EL (cell line): Measurements from ENCODE around the gene THTPA.
"Not testable (repeated sequence)": the region's sequence is repeated elsewhere in the genome, so short reads cannot be mapped to it uniquely, and the experiment has no call there.

Experiments
- DNase-seq: peaks from one replicate; pipeline ENCODE4 v3.0.0-alpha.2; 2016

Gene THTPA

GRCh38 chr14:23568021-23568599 is 12.0 kb downstream of the THTPA start:
- DNase-seq: no peak

DNA sequence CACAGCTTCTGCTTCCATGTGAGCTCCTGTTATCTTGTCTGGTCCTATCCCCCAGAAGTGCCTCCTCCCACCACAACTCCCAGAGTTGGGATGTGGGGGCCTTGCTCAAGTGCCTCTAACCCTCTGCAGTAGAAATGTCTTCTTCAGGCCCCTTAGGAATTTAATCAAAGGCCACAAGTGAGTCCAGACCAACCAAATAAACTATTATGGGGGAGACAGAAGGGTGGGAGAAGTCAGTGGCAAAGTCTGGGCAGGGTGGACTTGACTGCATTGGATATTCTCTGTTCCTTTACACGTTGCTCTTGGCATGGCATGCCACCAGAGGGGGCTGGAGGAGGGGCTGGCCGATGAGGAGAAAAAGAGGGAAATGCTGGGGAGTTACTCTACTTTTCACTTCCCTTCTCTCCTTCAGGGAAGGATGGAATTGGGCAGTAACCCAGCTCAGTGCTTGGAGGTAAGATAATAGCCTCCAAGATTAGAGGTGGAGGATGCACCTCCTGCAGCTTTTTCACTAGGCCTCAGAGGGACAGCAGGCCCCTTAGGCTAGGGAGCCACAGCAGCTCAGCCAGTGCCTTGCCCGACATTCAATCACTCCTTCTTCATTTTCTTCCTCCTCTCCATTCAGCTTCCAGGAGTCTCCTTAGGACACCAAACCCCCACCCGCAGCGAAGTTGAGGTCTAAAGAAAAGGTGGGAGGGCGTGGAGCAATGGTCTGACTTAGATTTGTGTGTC is 12.7 kb downstream of the THTPA start:
- peak; percentile 39 for DNase-seq

DNA sequence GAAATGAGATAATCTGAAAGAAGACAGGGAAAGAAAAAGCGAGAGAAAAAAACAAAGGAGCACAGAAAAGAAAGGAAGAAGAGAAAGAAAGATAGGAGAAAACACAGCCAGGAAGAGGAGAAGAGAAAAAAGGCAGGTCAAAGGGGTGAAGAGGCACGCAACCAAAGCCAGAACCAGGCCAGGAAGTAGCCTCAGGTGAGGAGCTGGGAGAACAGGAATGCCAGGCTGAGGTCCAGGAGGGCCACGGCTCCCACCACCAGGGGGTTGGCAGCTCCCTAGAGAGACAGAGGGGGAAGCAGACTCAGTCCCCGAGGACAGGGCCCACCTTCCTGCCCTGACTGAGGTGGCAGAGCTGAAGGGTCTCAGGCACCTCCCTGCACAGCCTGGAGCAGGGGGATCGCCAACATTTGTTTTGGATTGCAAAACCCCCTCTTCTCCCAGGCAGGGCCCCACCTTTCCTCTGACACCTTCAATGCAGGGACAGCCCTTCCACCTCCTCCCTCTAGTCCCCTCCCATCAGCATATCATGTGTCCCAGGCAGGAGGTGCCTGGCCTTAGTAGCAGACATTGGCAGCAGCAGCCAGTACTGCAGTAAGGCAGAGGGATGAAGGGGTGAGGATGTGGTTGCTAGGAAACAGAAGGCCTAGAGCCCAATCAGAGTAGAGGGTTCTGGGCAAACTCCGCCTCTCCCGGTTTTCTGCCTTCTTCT is 13.5 kb downstream of the THTPA start:
- DNase-seq: peak; percentile 16

DNA sequence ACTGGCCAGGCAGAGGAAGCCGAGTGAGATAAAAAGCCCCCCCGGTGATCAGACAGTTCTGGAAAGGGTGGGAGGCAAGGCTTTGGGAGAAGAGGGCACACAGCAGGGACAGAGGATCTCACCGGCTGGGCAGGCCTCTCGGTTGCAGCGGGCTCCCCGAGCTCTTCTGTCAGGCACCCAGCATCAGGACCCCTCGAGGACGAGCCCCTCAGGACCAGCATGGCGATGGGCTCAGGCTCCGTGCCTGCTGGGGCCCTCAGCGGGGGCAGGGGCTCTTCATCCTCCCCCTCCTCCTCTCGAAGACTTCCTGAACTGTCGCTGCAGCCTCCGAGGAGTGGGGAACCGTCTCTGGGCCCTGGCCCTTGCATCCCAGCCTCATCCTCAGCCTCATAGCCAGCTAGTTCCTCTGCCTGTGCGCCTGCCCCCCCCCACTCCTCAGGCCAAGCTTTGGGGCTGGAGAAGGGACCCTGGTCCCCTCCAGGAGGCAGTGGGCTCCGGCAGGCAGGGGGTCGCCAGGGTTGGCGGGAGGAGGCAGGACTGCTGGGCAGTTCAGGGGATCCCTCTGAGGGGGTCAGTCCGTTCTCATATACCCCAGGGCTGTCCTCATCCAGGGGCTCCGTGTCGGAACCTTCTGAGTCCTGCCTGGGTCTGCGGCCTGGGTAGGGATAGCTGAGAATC is 14.9 kb downstream of the THTPA start:
- no peak for DNase-seq

GRCh38 chr14:23571701-23572523 is 15.8 kb downstream of the THTPA start:
- DNase-seq: no peak

GRCh38 chr14:23572524-23572828 is 16.4 kb downstream of the THTPA start:
- no peak for DNase-seq

- DNase-seq: no peak
Measured at GRCh38 chr14:23572836-23573235, 16.8 kb downstream of the THTPA start.

DNA sequence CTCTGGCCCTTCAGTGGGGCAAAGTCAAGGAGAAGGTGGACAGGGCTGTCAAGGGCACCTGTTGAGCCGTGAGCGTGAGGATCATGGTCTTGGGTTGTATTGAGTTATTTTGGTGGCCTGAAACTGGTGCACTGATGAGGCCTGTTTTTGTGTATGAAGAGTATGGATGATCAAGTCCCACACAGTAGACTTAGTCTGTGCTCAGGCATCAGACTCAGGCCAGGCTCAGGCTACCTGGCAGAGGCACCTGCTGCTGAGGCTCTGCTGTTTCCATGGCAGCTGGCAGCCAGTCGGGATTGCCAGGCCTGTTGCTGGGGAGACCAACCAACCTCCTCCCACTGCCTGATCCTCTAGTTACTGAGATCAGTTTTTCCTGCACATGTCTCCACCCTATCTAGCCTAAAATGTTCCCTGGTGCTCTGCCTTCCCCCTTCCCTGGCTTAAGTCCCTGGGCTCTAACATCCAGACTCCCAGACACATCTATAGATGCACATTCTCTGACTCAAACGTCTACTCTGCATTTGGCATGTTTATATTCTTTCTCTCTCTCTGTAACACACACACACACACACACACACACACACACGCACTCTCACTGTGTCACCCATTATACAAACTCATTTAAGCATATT is 17.4 kb downstream of the THTPA start:
- no peak for DNase-seq

- no peak for DNase-seq
Measured at GRCh38 chr14:23577004-23577681, 21.1 kb downstream of the THTPA start.

GRCh38 chr14:23577710-23578392 is 21.8 kb downstream of the THTPA start:
- no peak for DNase-seq

DNA sequence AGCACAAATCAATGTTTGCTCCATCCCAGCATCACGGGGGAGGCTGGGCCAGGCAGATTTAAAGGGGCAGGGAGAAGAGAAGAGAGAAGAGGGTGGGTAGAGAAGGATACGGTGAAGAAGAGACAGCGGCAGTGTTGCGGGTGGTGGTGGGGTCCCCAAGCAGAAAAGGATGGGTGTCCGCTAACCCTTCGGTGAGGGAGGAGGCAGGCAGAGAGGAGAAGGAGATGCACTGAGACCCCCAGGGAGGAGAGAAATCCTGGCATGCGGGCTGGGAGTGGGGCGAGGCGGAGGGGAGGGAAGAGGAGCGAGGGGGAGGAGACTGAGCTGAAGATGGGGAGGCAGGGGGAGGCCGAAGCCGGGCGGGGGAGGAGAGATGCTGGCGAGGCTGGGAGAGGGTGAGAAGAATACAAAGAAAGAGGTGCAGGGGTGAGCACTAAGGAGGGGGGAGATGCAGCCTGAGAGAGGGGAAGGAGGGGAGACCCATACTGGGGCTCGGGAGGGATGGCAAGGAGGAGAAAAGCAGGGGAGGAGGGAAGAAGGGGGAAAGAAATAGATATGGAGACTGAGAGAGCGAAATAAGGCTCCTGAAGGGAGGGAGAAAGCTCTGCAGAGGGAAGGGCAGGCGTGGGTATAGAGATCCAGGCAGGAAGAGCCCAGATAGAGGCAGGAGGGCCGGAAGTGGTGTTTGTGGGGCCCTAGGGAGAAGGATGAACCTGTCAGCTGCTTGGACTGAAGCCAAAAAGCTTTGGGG is 22.7 kb downstream of the THTPA start, which contains the start of gene JPH4:
Gene JPH4, minus strand, starts transcription at position 231 of the 751 bp plus-strand sequence. CDS start 1,337 bp downstream, outside the sequence.
- peak; percentile 31 for DNase-seq

- no peak for DNase-seq
Measured at GRCh38 chr14:23579311-23579630, 23.2 kb downstream of the THTPA start.

DNA sequence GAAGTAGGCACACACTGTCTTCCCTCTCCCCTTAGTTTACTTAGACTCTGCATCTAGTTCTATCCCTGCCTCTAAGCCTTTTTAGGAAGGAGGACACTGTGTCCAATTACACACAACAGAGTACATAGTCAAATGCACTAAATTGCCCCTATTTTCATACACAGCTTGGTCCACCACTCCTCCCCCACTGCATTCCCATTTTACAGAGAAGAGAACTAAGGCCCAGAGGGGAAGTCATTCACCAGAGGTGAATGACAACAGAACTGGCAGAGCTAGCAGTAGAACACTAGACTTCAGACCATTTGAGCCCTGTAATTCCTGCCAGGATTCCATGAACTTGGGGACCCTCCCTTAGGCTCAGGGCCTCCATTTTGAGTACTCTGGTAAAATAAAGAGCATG is 23.7 kb downstream of the THTPA start:
- DNase-seq: no peak

DNA sequence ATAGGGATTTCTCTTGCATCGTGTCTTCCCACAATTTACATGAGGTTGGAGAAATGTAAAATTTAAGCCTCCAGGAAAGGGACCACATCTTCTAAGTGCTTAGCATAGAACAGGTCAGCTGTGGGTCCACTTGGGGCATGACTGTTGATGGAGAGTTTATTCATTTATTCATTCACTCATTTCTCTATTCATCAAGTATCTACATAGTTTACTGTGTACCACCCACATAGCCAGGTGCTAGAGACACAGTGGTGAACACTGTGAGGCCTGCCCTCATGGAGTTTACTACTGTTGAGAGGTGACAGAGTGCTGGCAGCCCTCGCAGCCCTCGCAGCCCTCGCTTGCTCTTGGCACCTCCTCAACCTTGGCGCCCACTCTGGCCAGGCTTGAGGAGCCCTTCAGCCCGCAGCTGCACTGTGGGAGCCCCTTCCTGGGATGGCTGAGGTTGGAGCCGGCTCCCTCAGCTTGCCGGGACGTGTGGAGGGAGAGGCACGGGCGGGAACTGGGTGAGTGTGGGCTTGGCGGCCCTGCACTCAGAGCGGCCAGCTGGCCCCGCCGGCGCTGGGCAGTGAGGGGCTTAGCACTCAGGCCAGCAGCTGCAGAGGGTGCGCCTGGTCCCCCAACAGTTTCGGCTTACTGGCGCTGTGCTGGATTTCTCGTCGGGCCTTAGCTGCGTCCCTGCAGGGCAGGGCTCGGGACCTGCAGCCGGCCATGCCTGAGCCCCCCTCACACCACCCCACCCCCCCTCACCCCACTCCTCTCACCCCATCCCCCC is 24.3 kb downstream of the THTPA start:
- no peak for DNase-seq

GRCh38 chr14:23580948-23581281 is 24.8 kb downstream of the THTPA start:
- no peak for DNase-seq

GRCh38 chr14:23582906-23583760 is 27.1 kb downstream of the THTPA start:
- DNase-seq: no peak

DNA sequence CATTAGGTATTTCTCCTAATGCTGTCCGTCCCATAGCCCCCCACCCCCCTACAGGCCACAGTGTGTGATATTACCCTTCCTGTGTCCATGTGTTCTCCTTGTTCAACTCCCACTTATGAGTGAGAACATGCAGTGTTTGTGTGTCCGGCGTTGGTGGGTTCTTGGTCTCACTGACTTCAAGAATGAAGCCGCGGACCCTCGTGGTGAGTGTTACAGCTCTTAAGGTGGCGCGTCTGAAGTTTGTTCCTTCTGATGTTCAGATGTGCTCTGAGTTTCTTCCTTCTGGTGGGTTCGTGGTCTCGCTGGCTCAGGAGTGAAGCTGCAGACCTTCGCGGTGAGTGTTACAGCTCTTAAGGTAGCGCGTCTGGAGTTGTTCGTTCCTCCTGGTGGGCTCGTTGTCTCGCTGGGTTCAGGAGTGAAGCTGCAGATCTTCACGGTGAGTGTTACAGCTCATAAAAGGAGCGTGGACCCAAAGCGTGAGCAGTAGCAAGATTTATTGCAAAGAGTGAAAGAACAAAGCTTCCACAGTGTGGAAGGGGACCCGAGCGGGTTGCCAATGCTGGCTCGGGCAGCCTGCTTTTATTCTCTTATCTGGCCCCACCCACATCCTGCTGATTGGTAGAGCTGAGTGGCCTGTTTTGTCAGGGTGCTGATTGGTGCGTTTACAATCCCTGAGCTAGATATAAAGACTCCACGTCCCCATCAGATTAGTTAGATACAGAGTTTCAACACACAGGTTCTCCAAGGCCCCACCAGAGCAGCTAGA is 27.9 kb downstream of the THTPA start:
- DNase-seq: not testable (repeated sequence)
